Endothelial cell of umbilical vein (primary cell): Measurements from ENCODE around the gene CHMP4B. TPM values are rescaled to one million over a fixed set of nuclear protein-coding genes. Genes with fewer than 3 reads are reported as not detected.

Source experiments
- BruUV-seq: library from RNA; stranded (reverse); fragments of 400-500 nt; replicated peaks from 2 replicates; lab custom pipeline; 2021; lab: Mats Ljungman, UMichigan
- CTCF ChIA-PET: fragments of 300-600, 350-600 bp; sonication (Branson Sonifier 250); formaldehyde crosslinking; loops from one replicate; lab custom pipeline; 2021; ENCODE audit warnings: antibody characterized with exemption, inconsistent platforms; lab: Charles Lee
- POLR2A ChIA-PET: fragments of 300-600, 350-600 bp; sonication (Branson Sonifier 250); formaldehyde crosslinking; loops from one replicate; lab custom pipeline; 2021; ENCODE audit warnings: antibody characterized with exemption, inconsistent platforms; lab: Charles Lee
- DNase-seq: peaks from one replicate; pipeline ENCODE4 v3.0.0-alpha.2; 2011; ENCODE audit warnings: low read depth, low spot score
- FAIRE-seq: peaks from 2 replicates; lab custom pipeline; 2011; peaks lifted over from hg19 to GRCh38; lab: Jason Lieb, UNC
- H2AFZ ChIP-seq: 2 replicates; pipeline ENCODE4 v1.6.0; 2012; ENCODE audit warnings: low read depth, low read length, control low read depth, inconsistent platforms
- H3K27ac ChIP-seq: 2 replicates; pipeline ENCODE4 v1.5.1; 2011; ENCODE audit warnings: low read depth, mild to moderate bottlenecking, control low read depth, low read length, moderate library complexity; ENCODE audit not compliant: insufficient read depth
- H3K27me3 ChIP-seq, 2 experiments: 2 replicates each; pipeline versions ENCODE4 v1.6.0 to v1.6.1; 2011; ENCODE audit warnings: low read length in 2 of 2, mixed read lengths in 1 of 2; ENCODE audit not compliant: control insufficient read depth in 2 of 2, insufficient read depth in 2 of 2
- H3K36me3 ChIP-seq, 2 experiments: 2 replicates in 1 of 2; 3 replicates in 1 of 2; pipeline ENCODE4 v1.5.1; 2011; ENCODE audit warnings: low read length in 2 of 2, mild to moderate bottlenecking in 1 of 2, moderate library complexity in 1 of 2; ENCODE audit not compliant: control insufficient read depth in 2 of 2, insufficient read depth in 2 of 2; ENCODE audit errors: extremely low read depth in 1 of 2
- H3K4me1 ChIP-seq: 3 replicates; pipeline ENCODE4 v1.5.1; 2011; ENCODE audit warnings: mild to moderate bottlenecking, low read length; ENCODE audit not compliant: control insufficient read depth, insufficient read depth; ENCODE audit errors: extremely low read depth
- H3K4me2 ChIP-seq: 2 replicates; pipeline ENCODE4 v1.6.1; 2011; ENCODE audit warnings: low read length, control low read depth, mixed read lengths; ENCODE audit not compliant: insufficient read depth
- H3K4me3 ChIP-seq, 3 experiments: fragments of 200-600 bp in 1 of 3; sonication (generic), shearing (Covaris generic) in 1 of 3; replicated peaks in 1 of 3; 2 replicates each; pipeline ENCODE4 v1.5.1; 2011 to 2016; ENCODE audit warnings: control low read depth in 3 of 3, low read length in 3 of 3, mild to moderate bottlenecking in 2 of 3, inconsistent platforms in 1 of 3, low read depth in 1 of 3, moderate library complexity in 1 of 3; ENCODE audit not compliant: insufficient read depth in 1 of 3
- H3K79me2 ChIP-seq: 2 replicates; pipeline ENCODE4 v1.6.0; 2012; ENCODE audit warnings: low read length, inconsistent platforms; ENCODE audit not compliant: control insufficient read depth, insufficient read depth
- H3K9ac ChIP-seq: replicated peaks from 2 replicates; pipeline ENCODE3; 2011; ENCODE audit warnings: low read length, control low read depth; ENCODE audit not compliant: insufficient read depth; ENCODE audit errors: extremely low read depth
- H3K9me1 ChIP-seq: replicated peaks from 3 replicates; pipeline ENCODE4 v1.6.0; 2011; ENCODE audit warnings: mild to moderate bottlenecking, low read length; ENCODE audit not compliant: control insufficient read depth, insufficient read depth; ENCODE audit errors: extremely low read depth
- H3K9me3 ChIP-seq: replicated peaks from 2 replicates; pipeline ENCODE4 v1.5.1; 2012; ENCODE audit warnings: low read length, inconsistent platforms; ENCODE audit not compliant: control insufficient read depth, insufficient read depth
- H4K20me1 ChIP-seq: replicated peaks from 2 replicates; pipeline ENCODE3; 2011; ENCODE audit warnings: mild to moderate bottlenecking, low read length; ENCODE audit not compliant: control insufficient read depth, insufficient read depth; ENCODE audit errors: extremely low read depth
- EZH2 ChIP-seq: IDR thresholded peaks from 2 replicates; pipeline ENCODE4 v1.6.1; 2012; ENCODE audit warnings: borderline replicate concordance, low read depth, mild to moderate bottlenecking, moderate library complexity, low read length, inconsistent platforms; ENCODE audit not compliant: severe bottlenecking
- FOS ChIP-seq: IDR thresholded peaks from 2 replicates; pipeline ENCODE4 v1.6.1; 2011; ENCODE audit warnings: mild to moderate bottlenecking, low read length, moderate library complexity, borderline replicate concordance; ENCODE audit not compliant: insufficient read depth
- GATA2 ChIP-seq: IDR thresholded peaks from 2 replicates; pipeline ENCODE4 v1.7.0; 2011; ENCODE audit warnings: low read depth, mild to moderate bottlenecking, moderate library complexity, mixed read lengths, low read length; ENCODE audit not compliant: insufficient read length, insufficient read depth
- JUN ChIP-seq: IDR thresholded peaks from 2 replicates; pipeline ENCODE4 v1.6.1; 2011; ENCODE audit warnings: borderline replicate concordance, low read depth; ENCODE audit not compliant: insufficient read length, insufficient read depth
- MYC ChIP-seq: IDR thresholded peaks from one replicate; pipeline ENCODE4 v1.6.1; 2011; ENCODE audit warnings: mild to moderate bottlenecking, low read depth, low read length
- POLR2A ChIP-seq: IDR thresholded peaks from 2 replicates; pipeline ENCODE4 v1.6.1; 2012; ENCODE audit warnings: low read depth, mild to moderate bottlenecking, control low read depth, low read length
- POLR2AphosphoS5 ChIP-seq: IDR thresholded peaks from 2 replicates; pipeline ENCODE4 v1.6.1; 2012; ENCODE audit warnings: low read depth, mild to moderate bottlenecking, control low read depth, low read length, moderate library complexity; ENCODE audit not compliant: insufficient read depth
- dilution Hi-C: fragments of 300-500 bp; cut with MboI; formaldehyde crosslinking; loops from one replicate; pipeline ENCODE4 v1.15.0; 2019; ENCODE audit warnings: low sequenced_read_pairs; ENCODE audit not compliant: extremely low pct_ligation_motif_present
- intact Hi-C: fragments of 100-400 bp; cut with micrococcal nuclease; formaldehyde crosslinking; loops from one replicate; pipeline ENCODE4 v1.10.0; 2022
- polyA plus RNA-seq, 4 experiments: library from polyadenylated mRNA; depleted of rRNA in 3 of 4; stranded (reverse) in 3 of 4; unstranded in 1 of 4; fragments of >200 nt; gene quantifications; 2 replicates each; pipeline versions ENCODE4 v1.2.1 to v1.2.3, GENCODE V29; 2011 to 2012; ENCODE audit warnings: missing spikeins in 1 of 4
- total RNA-seq: library from RNA; stranded (reverse); gene quantifications from 2 replicates; pipeline ENCODE4 v1.2.3, GENCODE V29; 2021
- TF ChIP-seq, protein P1 (sequence below): IDR thresholded peaks from 2 replicates; pipeline ENCODE4 v1.6.1; 2011; ENCODE audit not compliant: insufficient read depth, insufficient read length
- TF ChIP-seq, protein P2 (sequence below), 2 donors: IDR thresholded peaks; 1 replicate in 1 of 2; 2 replicates in 1 of 2; pipeline ENCODE4 v1.5.1; 2011; ENCODE audit warnings: low read length in 2 of 2, mild to moderate bottlenecking in 2 of 2, moderate library complexity in 2 of 2, control low read depth in 1 of 2, inconsistent platforms in 1 of 2, low read depth in 1 of 2; ENCODE audit not compliant: insufficient read depth in 1 of 2; ENCODE audit errors: extremely low read depth in 1 of 2

CHMP4B gene
- total and polyA plus RNA-seq, 2 donors (not counting 3 experiments of a cell fraction or from before 2014, with no cell fraction given), result 64.7 to 112 TPM

DNA sequence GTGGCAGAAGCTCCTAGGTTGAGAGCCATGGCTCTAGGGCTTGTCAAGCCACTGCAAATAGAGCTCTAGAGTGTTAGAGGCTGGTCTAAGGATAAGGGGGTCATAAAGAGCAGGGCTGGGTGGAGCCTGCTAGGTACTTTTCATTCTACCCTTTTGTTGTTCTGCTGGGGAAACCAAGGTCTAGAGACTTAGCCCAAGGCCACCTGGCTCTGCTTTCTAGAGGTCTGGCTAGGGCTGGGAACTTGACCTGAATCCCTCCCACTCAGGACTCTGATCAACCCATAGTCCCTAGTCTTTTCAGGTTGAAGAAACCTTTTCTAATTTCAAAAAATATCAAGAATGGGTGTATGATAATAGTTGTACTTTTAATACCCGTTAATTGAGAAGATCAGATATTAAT is 13.7 kb downstream of the CHMP4B start:
- H3K27me3 ChIP-seq, result no peaks in the 10 kb centered on the region
- ChIA-PET POLR2A (no interaction called here), CTCF (interaction anchor here (0.6 to 1.4 kb wide), 5 partner anchors 21 to 38 kb away, joined by 3 to 5 read pairs (median 4); no protein-coding TSS in a partner anchor)
- dilution Hi-C loops (no loop called here), intact Hi-C loops (no loop called here)
- H3K9me1 ChIP-seq, result no peaks in the 10 kb centered on the region
- TF ChIP-seq MYC, result no peak
- TF ChIP-seq GATA2, result no peak
- no peak for TF ChIP-seq EZH2
- TF ChIP-seq, protein P1, sequence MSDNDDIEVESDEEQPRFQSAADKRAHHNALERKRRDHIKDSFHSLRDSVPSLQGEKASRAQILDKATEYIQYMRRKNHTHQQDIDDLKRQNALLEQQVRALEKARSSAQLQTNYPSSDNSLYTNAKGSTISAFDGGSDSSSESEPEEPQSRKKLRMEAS, result no peak
- TF ChIP-seq, protein P2, sequence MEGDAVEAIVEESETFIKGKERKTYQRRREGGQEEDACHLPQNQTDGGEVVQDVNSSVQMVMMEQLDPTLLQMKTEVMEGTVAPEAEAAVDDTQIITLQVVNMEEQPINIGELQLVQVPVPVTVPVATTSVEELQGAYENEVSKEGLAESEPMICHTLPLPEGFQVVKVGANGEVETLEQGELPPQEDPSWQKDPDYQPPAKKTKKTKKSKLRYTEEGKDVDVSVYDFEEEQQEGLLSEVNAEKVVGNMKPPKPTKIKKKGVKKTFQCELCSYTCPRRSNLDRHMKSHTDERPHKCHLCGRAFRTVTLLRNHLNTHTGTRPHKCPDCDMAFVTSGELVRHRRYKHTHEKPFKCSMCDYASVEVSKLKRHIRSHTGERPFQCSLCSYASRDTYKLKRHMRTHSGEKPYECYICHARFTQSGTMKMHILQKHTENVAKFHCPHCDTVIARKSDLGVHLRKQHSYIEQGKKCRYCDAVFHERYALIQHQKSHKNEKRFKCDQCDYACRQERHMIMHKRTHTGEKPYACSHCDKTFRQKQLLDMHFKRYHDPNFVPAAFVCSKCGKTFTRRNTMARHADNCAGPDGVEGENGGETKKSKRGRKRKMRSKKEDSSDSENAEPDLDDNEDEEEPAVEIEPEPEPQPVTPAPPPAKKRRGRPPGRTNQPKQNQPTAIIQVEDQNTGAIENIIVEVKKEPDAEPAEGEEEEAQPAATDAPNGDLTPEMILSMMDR (IDR thresholded peaks at IDR 0.05; ENCODE audit: extremely low read depth in 1 of 2, insufficient read depth in 1 of 2, low read depth in 1 of 2, low read length in 2 of 2), result no peak
- TF ChIP-seq FOS, result no peak
- TF ChIP-seq POLR2AphosphoS5, result no peak
- no peak for TF ChIP-seq JUN
- no peak for TF ChIP-seq POLR2A
- H3K4me1 ChIP-seq, result no peaks in the 10 kb centered on the region
- H3K36me3 ChIP-seq, result peaks cover 0 to 3% of the 10 kb centered on the region in 2 experiments
- no peak overlapping the region for H3K4me2 ChIP-seq
- no peak overlapping the region for H3K9ac ChIP-seq
- FAIRE-seq, result no peak
- DNase-seq, result no peak
- peaks cover 96% of the 10 kb centered on the region for H3K79me2 ChIP-seq
- peaks cover 16% of the 10 kb centered on the region for H4K20me1 ChIP-seq
- no TSS peak for BruUV-seq
- H3K4me3 ChIP-seq, result no peak overlapping the region
- H3K27ac ChIP-seq, result no peak overlapping the region
- no peaks in the 10 kb centered on the region for H3K9me3 ChIP-seq
- H2AFZ ChIP-seq, result no peak overlapping the region
